Measurements from ENCODE around the gene LRRC49.

LRRC49 gene

GRCh38 chr15:71057143-71057542 is 164.5 kb downstream of the LRRC49 start:
- DNase-seq, result no peak

DNA sequence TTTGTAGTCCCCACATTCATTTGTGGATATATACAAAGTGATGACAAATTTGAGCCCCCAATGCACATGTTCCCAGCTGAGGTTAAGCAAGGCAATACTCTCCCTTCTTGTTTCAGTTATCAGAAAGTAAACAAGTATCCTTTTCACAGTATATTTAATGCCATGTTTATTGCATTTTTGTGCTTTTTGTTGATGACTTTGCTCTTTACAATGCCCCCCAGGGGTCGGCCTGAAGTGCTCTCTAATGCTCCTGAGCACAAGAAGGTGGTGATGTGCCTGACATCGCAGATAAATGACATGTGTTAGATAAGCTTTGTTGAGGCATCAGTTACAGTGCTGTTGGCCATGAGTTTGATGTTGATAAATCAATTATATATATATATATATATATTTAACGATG is 165.0 kb downstream of the LRRC49 start:
- DNase-seq, result no peak

GRCh38 chr15:71060983-71061382 is 168.4 kb downstream of the LRRC49 start:
- no peak for DNase-seq

GRCh38 chr15:71066983-71067382 is 174.4 kb downstream of the LRRC49 start:
- no peak for DNase-seq

DNA sequence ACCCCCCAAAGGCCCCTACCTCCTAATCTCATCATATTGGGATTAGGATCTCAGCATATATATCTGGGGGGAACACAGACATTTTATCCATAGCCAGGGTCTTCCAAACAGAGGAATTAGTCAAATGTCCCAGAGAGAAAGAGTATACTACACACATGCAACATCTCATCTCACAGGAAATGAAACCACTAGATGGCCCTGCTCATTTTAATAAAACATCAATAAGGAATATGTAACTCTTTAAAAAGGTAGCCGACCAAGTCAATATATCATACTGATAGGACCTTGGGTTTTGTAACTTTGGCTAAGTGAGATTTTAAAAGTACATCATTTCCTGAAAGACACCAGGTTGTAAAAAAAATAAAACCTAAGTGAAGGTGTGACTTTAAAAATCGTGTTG is 177.1 kb downstream of the LRRC49 start:
- DNase-seq, result no peak

GRCh38 chr15:71071529-71071928 is 178.9 kb downstream of the LRRC49 start:
- DNase-seq, result no peak

GRCh38 chr15:71072423-71072822 is 179.8 kb downstream of the LRRC49 start:
- DNase-seq, result no peak

- DNase-seq, result no peak
Observed at GRCh38 chr15:71078506-71079207, 186.0 kb downstream of the LRRC49 start.

DNA sequence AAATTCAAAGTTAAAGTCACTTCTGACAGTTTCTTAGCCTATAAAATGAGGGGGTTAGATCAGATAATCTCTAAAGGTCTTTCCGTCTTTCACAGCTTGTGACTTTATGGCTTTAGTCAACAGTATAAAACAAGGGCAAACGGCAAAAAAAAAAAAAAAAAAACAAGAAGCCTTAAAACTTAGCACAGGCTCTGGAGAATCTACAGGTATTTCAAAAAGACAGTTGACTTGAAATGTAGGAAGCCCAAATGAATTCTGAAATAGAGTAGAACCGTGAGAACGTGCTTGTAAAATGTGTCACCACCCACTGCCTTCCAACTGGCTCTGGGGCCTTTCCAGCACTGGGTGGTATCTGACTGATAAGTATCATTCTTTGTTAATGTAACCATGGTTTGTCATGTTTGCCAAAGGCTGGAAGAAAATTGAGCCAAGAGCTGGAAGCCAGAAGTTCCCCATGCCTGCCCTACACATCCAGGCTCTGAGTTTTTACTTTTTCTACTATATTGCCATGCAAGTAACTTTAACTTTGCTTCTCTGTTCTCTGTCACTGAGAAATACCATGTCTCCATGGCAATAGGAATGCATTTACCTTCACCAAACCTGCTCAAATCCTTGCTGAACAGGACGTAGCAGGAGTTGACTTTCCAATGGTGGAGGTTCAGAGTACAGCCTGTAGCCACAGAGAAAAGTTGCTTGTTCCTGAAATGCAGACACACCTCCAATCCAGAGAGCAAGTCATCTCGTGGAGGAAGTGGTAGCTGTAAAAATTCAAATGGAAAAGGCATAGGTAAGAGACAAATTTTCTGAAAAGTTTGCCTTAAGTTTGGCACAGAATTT is 186.8 kb downstream of the LRRC49 start:
- DNase-seq, result no peak

GRCh38 chr15:71080166-71080565 is 187.5 kb downstream of the LRRC49 start:
- no peak for DNase-seq

DNA sequence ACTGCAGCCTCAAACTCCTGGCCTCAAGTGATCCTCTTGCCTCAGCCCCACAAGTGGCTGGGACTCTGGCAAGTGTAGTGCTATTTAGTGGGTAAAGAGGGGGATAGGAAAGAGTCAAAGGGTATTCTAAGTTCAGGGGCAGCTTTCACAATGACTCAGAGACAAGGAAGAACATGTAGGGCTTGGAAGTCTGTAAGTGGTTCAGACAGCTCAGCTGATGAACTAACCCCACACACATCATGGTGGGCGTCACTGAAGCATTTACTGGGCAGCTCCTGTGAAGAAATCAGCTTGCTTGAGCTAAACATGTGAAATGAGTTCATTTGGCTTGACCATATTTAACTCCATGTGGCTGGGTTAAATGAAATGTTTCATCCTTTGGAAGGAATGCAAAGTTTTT is 188.1 kb downstream of the LRRC49 start:
- DNase-seq, result no peak

- DNase-seq, result no peak
Observed at GRCh38 chr15:71082803-71083202, 190.2 kb downstream of the LRRC49 start.

DNA sequence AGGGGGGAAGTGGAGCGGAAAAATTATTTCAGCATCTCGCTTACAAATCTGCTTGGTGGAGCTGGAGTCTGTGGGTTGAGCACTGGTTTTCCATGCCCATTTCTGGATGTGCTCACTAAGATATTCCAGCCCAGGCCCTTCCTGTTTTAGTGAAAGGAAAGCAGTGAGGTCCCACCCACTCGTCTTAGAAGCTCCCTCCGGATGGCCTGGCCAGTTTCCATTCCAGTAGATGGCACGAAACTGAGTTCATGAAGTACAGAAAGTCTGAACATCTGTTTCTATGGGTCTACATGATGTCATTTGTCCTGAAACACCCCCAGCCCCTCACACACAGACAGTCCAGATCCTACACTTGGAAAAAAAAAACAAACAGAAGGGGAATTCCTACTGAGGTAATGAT is 190.7 kb downstream of the LRRC49 start:
- DNase-seq, result no peak

DNA sequence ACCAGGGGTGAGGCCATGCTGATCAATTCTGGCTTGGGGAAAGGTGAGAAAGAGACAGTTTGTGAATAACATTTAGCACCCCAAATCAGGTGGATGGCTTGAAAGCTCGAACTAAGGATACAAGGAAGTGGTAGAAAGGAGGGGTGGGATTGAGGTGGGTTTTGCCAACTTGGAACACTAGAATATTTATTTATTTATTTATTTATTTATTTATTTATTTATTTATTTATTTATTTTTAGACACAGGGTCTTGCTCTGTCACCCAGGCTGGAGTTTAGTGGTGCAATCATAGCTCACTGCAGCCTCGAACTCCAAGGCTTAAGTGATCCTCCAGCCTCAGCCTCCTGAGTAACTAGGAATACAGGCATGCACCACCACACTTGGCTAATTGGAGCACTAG is 191.6 kb downstream of the LRRC49 start:
- no peak for DNase-seq

DNA sequence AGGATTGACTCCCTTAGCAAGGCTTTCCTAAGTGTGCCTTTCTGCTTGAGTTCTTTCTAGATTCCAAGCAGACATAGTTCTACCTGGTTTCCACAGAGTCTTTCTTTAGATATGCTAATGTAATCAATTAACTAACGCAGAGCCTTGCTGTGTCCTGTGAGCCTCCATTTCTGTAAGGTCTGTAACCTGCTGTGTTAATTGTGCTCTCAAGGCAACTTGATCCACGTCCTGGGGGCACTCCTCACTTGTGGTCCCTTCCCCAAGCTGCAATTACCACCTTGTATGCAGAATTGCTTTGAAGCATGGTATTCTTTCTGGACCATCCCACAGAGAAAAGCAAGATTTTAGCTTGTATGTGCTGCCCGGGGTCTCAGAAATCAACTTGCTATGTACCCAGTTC is 193.2 kb downstream of the LRRC49 start:
- no peak for DNase-seq

GRCh38 chr15:71088155-71088554 is 195.5 kb downstream of the LRRC49 start:
- no peak for DNase-seq

GRCh38 chr15:71088683-71089082 is 196.1 kb downstream of the LRRC49 start:
- DNase-seq, result no peak

GRCh38 chr15:71089801-71090200 is 197.2 kb downstream of the LRRC49 start:
- no peak for DNase-seq

DNA sequence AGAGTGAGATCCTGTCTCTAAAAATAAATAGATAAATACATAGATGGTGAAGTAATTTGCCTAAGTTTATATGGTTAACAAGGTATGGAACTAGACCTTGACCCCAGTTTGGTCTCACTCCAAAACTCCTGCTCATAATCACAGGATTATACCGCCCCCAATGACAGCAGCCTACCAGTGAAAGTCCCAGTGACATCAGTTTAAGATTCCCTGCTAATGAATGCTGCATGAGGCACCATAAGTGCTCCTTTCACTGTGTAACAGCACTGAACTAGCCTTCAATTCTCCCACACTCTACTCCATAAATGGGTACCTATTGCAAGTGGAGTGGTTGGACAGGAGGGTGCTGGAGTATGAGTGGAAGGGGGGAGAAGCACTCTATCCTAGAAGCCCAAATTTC is 199.0 kb downstream of the LRRC49 start:
- no peak for DNase-seq

DNA sequence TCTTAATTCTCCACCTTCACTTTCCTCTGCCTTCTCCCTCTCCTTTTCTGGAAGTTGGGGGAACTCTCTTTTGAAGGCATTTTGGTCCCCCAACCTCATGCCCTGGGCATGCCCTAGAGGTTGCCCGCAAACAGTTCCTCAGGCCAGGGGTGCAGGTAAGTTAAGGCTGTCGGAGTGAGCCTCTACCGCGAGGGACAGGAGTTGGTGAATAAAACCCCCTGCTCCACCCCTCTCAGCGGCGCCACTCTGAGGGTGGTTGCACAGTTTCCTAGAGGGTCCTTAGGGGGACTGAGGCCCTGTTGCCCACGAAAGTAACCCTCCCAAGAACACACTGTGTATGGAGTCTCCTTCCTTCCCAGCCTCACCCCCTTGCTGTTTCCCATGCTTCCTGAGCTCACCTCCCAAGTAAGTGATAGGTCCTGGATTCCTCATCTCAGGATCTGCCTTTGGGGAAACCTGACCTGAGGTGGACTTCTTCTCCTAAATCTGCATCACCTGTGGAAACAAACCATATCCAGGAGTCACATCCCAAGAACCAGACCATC is 199.5 kb downstream of the LRRC49 start:
- no peak for DNase-seq

GRCh38 chr15:71093054-71094024 is 200.7 kb downstream of the LRRC49 start:
- DNase-seq, result no peak

- no peak for DNase-seq
Observed at GRCh38 chr15:71094137-71094536, 201.5 kb downstream of the LRRC49 start.

- no peak for DNase-seq
Observed at GRCh38 chr15:71096676-71097075, 204.1 kb downstream of the LRRC49 start.
